Measurements from ENCODE around the gene DCST2. TPM values are rescaled to one million over a fixed set of nuclear protein-coding genes. Genes with fewer than 3 reads are reported as not detected.
A peak's percentile ranks its signal among the peaks of the same experiment; 100 is the strongest.

DCST2 gene
- total and polyA plus RNA-seq, 7 experiments from 2014 or later, result 0.22 to 3.3 (median 2.4) TPM; not detected in 2

- Histone ChIP-seq H3K36me3 (ENCODE audit: control insufficient read depth in 2 of 3, insufficient read depth in 3 of 3, low read length in 3 of 3) (no peaks in the 10 kb centered on the region), H3K27ac (ENCODE audit: low read depth, low read length) (peak overlapping the region; percentile 68), H3K27me3 (ENCODE audit: control insufficient read depth in 2 of 2, insufficient read depth in 2 of 2, low read length in 2 of 2) (no peaks in the 10 kb centered on the region), H3K4me1 (ENCODE audit: control insufficient read depth in 2 of 2, insufficient read depth in 2 of 2, low read length in 2 of 2) (peaks cover 5 to 13% of the 10 kb centered on the region in 2 donors), H3K4me3 (ENCODE audit: low read length) (peak overlapping the region; percentile 59), H3K9me3 (ENCODE audit: control insufficient read depth in 2 of 3, low read length in 3 of 3) (no peaks in the 10 kb centered on the region)
- POLR2A ChIA-PET, result interaction anchor here (1.2 to 1.4 kb wide), 5 partner anchors 8 to 67 kb away, joined by 3 to 5 read pairs (median 3); partner anchors contain the start of gene FLAD1
- Mint-ChIP-seq H3K4me1 (peaks cover 18 to 38% (median 30%) of the 10 kb centered on the region in 7 donors), H3K9me3 (no peaks in the 10 kb centered on the region), H3K36me3 (no peaks in the 10 kb centered on the region), H3K27ac (peak overlapping the region; percentile 34 to 69 (median 60)), H3K4me3 (peak overlapping the region; percentile 64 to 90 (median 87)), H3K27me3 (no peaks in the 10 kb centered on the region)
- CTCF ChIA-PET, result interaction anchor here (1.3 to 1.8 kb wide), 5 partner anchors 8 to 35 kb away, joined by 4 to 8 read pairs (median 4); no protein-coding TSS in a partner anchor
- ATAC-seq (no peak), DNase-seq (no peak)
- intact Hi-C loops (cut with micrococcal nuclease), result loop anchor here (2.0 to 5.0 kb wide), 3 partner anchors 33 to 778 kb away; partner anchors contain the start of gene HAX1 (in 1 of the 2)
Measured at GRCh38 chr1:155049651-155050559, 16.3 kb upstream of the DCST2 start.

GRCh38 chr1:155048449-155049334 is 15.1 kb upstream of the DCST2 start:
- ATAC-seq, result no peak
- CTCF ChIA-PET, result interaction anchor here (0.7 to 8.5 kb wide), 5 partner anchors 10 to 37 kb away, joined by 3 to 138 read pairs (median 4); no protein-coding TSS in a partner anchor
- H3K9me3 ChIP-seq (ENCODE audit: control insufficient read depth in 2 of 3, low read length in 3 of 3), result no peaks in the 10 kb centered on the region
- intact Hi-C loops (cut with micrococcal nuclease), result no loop called here
- H3K4me1 ChIP-seq (ENCODE audit: control insufficient read depth in 2 of 2, insufficient read depth in 2 of 2, low read length in 2 of 2), result peaks cover 5 to 13% of the 10 kb centered on the region in 2 donors
- H3K9me3 Mint-ChIP-seq, result no peaks in the 10 kb centered on the region
- POLR2A ChIA-PET, result interaction anchor here (1.2 to 1.6 kb wide), 2 partner anchors 17 to 69 kb away, joined by 3 read pairs; no protein-coding TSS in a partner anchor
- DNase-seq, result no peak
- no peak overlapping the region for H3K4me3 ChIP-seq (ENCODE audit: low read length)
- H3K27me3 ChIP-seq (ENCODE audit: control insufficient read depth in 2 of 2, insufficient read depth in 2 of 2, low read length in 2 of 2), result no peaks in the 10 kb centered on the region
- peaks cover 22 to 44% (median 31%) of the 10 kb centered on the region in 7 donors for H3K4me1 Mint-ChIP-seq
- peak overlapping the region in 4 of 10 donors; percentile 25 to 58 (median 36) for H3K4me3 Mint-ChIP-seq
- peak overlapping the region in 2 of 9 donors; percentile 1 to 10 for H3K27ac Mint-ChIP-seq
- H3K36me3 ChIP-seq (ENCODE audit: control insufficient read depth in 2 of 3, insufficient read depth in 3 of 3, low read length in 3 of 3), result no peaks in the 10 kb centered on the region
- no peaks in the 10 kb centered on the region for H3K36me3 Mint-ChIP-seq
- no peaks in the 10 kb centered on the region for H3K27me3 Mint-ChIP-seq
- H3K27ac ChIP-seq (ENCODE audit: low read depth, low read length), result no peak overlapping the region

DNA sequence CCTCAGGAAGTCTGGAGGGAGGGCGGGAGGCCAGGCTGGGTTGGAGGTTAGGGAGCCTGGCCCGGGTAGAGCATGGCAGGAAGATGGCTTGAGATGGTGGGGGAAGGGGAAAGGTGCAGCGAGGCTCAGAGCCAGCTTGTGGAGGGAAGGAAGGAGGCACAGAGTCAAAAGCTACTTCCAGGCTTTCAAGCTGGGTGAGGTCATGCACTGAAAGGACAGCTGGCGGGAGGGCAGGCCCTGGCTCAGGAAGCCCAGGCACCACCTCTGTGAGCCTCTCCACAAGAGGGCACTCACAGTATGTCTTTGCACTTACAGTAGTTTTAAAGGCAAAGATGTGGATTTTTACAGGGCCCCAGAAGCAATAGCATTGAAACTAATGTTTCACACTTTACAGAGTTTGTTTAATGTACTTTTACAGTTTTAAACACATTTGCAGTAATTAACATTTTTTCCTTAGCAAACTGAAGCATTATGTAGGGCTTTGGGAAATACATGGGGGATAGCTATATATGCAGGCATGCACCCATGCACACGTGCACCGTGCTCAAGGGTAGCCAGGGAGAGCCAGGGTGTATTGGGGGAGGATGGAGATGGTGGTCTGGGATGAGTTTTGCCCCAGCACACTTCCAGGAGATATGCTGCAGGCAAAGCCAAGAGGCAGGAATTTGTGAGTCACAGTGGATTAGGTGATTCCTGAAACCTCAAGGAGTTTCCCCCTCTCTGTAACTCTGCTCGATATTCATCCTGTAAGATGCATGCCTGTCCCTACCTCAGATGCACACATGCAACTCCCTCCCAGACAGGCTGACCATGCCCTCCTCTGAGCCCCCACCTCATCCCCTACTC is 11.5 kb upstream of the DCST2 start:
- Mint-ChIP-seq H3K4me3 (no peak overlapping the region), H3K4me1 (peaks cover 4 to 21% (median 14%) of the 10 kb centered on the region in 7 donors)
- H3K9me3 ChIP-seq (ENCODE audit: control insufficient read depth in 2 of 3, low read length in 3 of 3), result no peaks in the 10 kb centered on the region

GRCh38 chr1:155044365-155044764 is 10.8 kb upstream of the DCST2 start:
- Histone ChIP-seq H3K4me3 (ENCODE audit: low read length) (no peak overlapping the region), H3K27me3 (ENCODE audit: control insufficient read depth in 2 of 2, insufficient read depth in 2 of 2, low read length in 2 of 2) (no peaks in the 10 kb centered on the region), H3K4me1 (ENCODE audit: control insufficient read depth in 2 of 2, insufficient read depth in 2 of 2, low read length in 2 of 2) (no peaks in the 10 kb centered on the region), H3K36me3 (ENCODE audit: control insufficient read depth in 2 of 3, insufficient read depth in 3 of 3, low read length in 3 of 3) (no peaks in the 10 kb centered on the region), H3K27ac (ENCODE audit: low read depth, low read length) (no peak overlapping the region), H3K9me3 (ENCODE audit: control insufficient read depth in 2 of 3, low read length in 3 of 3) (no peaks in the 10 kb centered on the region)
- ATAC-seq, result no peak
- Mint-ChIP-seq H3K4me3 (no peak overlapping the region), H3K27me3 (peaks cover 0 to 4% (median 0%) of the 10 kb centered on the region in 5 donors), H3K36me3 (no peaks in the 10 kb centered on the region), H3K4me1 (peaks cover 4 to 16% (median 8%) of the 10 kb centered on the region in 7 donors), H3K9me3 (no peaks in the 10 kb centered on the region), H3K27ac (peak overlapping the region in 1 of 9 donors; percentile 42)
- CTCF ChIA-PET, result interaction anchor here (0.6 to 8.5 kb wide), 16 partner anchors 9 to 92 kb away, joined by 3 to 138 read pairs (median 5); partner anchors contain the start of gene PBXIP1
- no peak for DNase-seq
- intact Hi-C loops (cut with micrococcal nuclease), result no loop called here
- POLR2A ChIA-PET, result interaction anchor here (1.1 to 2.6 kb wide), 3 partner anchors 17 to 74 kb away, joined by 3 to 7 read pairs (median 3); partner anchors contain the start of gene SHC1

More for the DNA sequence above, 11.5 kb upstream of the DCST2 start:
- no peaks in the 10 kb centered on the region for H3K4me1 ChIP-seq (ENCODE audit: control insufficient read depth in 2 of 2, insufficient read depth in 2 of 2, low read length in 2 of 2)
- POLR2A ChIA-PET, result interaction anchor here (1.0 to 2.6 kb wide), 3 partner anchors 16 to 75 kb away, joined by 3 to 7 read pairs (median 3); partner anchors contain the start of gene SHC1
- H3K27ac Mint-ChIP-seq, result peak overlapping the region in 1 of 9 donors; percentile 52
- H3K27ac ChIP-seq (ENCODE audit: low read depth, low read length), result no peak overlapping the region
- no peaks in the 10 kb centered on the region for H3K36me3 Mint-ChIP-seq
- no peaks in the 10 kb centered on the region for H3K27me3 ChIP-seq (ENCODE audit: control insufficient read depth in 2 of 2, insufficient read depth in 2 of 2, low read length in 2 of 2)
- CTCF ChIA-PET, result interaction anchor here (0.6 to 8.5 kb wide), 19 partner anchors 8 to 254 kb away, joined by 3 to 138 read pairs (median 5); partner anchors contain the start of gene PBXIP1
- no peaks in the 10 kb centered on the region for H3K36me3 ChIP-seq (ENCODE audit: control insufficient read depth in 2 of 3, insufficient read depth in 3 of 3, low read length in 3 of 3)
- no peaks in the 10 kb centered on the region for H3K9me3 Mint-ChIP-seq
- H3K27me3 Mint-ChIP-seq, result peaks cover 0 to 4% (median 0%) of the 10 kb centered on the region in 5 donors
- intact Hi-C loops (cut with micrococcal nuclease), result loop anchor here (1.0 kb wide), 3 partner anchors 16 to 40 kb away; no protein-coding TSS in a partner anchor
- H3K4me3 ChIP-seq (ENCODE audit: low read length), result no peak overlapping the region
- DNase-seq (peak in 7 of 9 donors; percentile 49 to 70 (median 58)), ATAC-seq (peak; percentile 96)

DNA sequence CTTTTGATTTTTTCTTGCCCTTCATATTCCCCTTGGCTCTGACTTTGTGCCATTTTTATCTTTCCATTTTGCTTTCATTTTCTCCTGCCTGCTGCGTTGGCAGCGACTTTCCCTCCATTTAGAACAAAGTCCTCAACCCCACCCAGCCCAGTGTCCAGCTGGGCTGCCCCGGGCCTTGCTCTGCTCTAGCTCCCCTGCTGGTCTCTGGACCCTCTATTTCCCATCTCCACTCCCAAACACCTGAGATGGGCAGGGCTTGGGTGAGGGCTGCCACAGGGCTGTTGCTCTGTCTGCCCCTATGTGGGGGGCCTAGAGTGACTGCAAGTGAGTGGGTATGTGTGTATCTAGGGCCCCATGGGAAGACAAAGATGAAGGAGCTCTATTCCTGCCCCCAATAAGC is 10.2 kb upstream of the DCST2 start:
- Mint-ChIP-seq H3K27me3 (peaks cover 0 to 4% (median 0%) of the 10 kb centered on the region in 5 donors), H3K4me1 (peaks cover 4 to 18% (median 8%) of the 10 kb centered on the region in 7 donors), H3K4me3 (no peak overlapping the region), H3K9me3 (no peaks in the 10 kb centered on the region), H3K27ac (peak overlapping the region in 1 of 9 donors; percentile 36), H3K36me3 (no peaks in the 10 kb centered on the region)
- no peaks in the 10 kb centered on the region for H3K9me3 ChIP-seq (ENCODE audit: control insufficient read depth in 2 of 3, low read length in 3 of 3)
- H3K4me3 ChIP-seq (ENCODE audit: low read length), result no peak overlapping the region
- no peaks in the 10 kb centered on the region for H3K4me1 ChIP-seq (ENCODE audit: control insufficient read depth in 2 of 2, insufficient read depth in 2 of 2, low read length in 2 of 2)
- DNase-seq (no peak), ATAC-seq (no peak)
- intact Hi-C loops (cut with micrococcal nuclease), result no loop called here
- POLR2A ChIA-PET, result interaction anchor here (0.5 to 2.6 kb wide), 5 partner anchors 18 to 1066 kb away, joined by 3 to 7 read pairs (median 3); partner anchors contain the start of gene SHC1
- H3K36me3 ChIP-seq (ENCODE audit: control insufficient read depth in 2 of 3, insufficient read depth in 3 of 3, low read length in 3 of 3), result no peaks in the 10 kb centered on the region
- no peak overlapping the region for H3K27ac ChIP-seq (ENCODE audit: low read depth, low read length)
- H3K27me3 ChIP-seq (ENCODE audit: control insufficient read depth in 2 of 2, insufficient read depth in 2 of 2, low read length in 2 of 2), result no peaks in the 10 kb centered on the region
- CTCF ChIA-PET, result interaction anchor here (0.8 to 8.5 kb wide), 15 partner anchors 8 to 92 kb away, joined by 3 to 138 read pairs (median 5); partner anchors contain the start of gene PBXIP1

Data from naive thymus-derived CD4-positive, alpha-beta T cell (primary cell).